ENCODE results near the gene GPC5. TPM values are rescaled to one million over a fixed set of nuclear protein-coding genes. Genes with fewer than 3 reads are reported as not detected.

Gene GPC5
- total and polyA plus RNA-seq, 11 donors, result 0.14 to 2.9 (median 0.84) TPM; not detected in 1

GRCh38 chr13:91579320-91579719, 180.9 kb downstream of the GPC5 start:
- DNase-seq (no peak), ATAC-seq (no peak)
- TF ChIP-seq CTCF (IDR thresholded peaks at IDR 0.05) (no peak), POLR2A (IDR thresholded peaks at IDR 0.05) (no peak)
- H3K27me3 ChIP-seq, result no peaks in the 10 kb centered on the region
- no peak overlapping the region for H3K4me3 ChIP-seq
- WGBS, 4 donors, result 81 to 87% (median 86%) methylated on average over 7 of the region's 7 CpGs
- no peaks in the 10 kb centered on the region for H3K36me3 ChIP-seq
- intact Hi-C loops (cut with DNase I), result no loop called here
- H3K4me1 ChIP-seq, result no peaks in the 10 kb centered on the region
- H3K27ac ChIP-seq, result no peak overlapping the region
- peaks cover 0 to 10% (median 0%) of the 10 kb centered on the region in 12 donors for H3K9me3 ChIP-seq

GRCh38 chr13:91580749-91581148, 182.3 kb downstream of the GPC5 start:
- Histone ChIP-seq H3K4me3 (no peak overlapping the region), H3K27me3 (no peaks in the 10 kb centered on the region), H3K27ac (no peak overlapping the region), H3K36me3 (no peaks in the 10 kb centered on the region), H3K9me3 (peaks cover 0 to 10% (median 0%) of the 10 kb centered on the region in 12 donors), H3K4me1 (no peaks in the 10 kb centered on the region)
- ATAC-seq, result no peak
- TF ChIP-seq CTCF (IDR thresholded peaks at IDR 0.05) (no peak), POLR2A (IDR thresholded peaks at IDR 0.05) (no peak)
- WGBS, 4 donors, result 73 to 84% (median 82%) methylated on average over 2 of the region's 2 CpGs
- no peak for DNase-seq
- intact Hi-C loops (cut with DNase I), result no loop called here

GRCh38 chr13:91586609-91587008, 188.2 kb downstream of the GPC5 start:
- H3K27me3 ChIP-seq, result no peaks in the 10 kb centered on the region
- DNase-seq (no peak), ATAC-seq (no peak)
- TF ChIP-seq POLR2A (IDR thresholded peaks at IDR 0.05), result no peak
- TF ChIP-seq CTCF (IDR thresholded peaks at IDR 0.05), result no peak
- H3K36me3 ChIP-seq, result no peaks in the 10 kb centered on the region
- intact Hi-C loops (cut with DNase I), result no loop called here
- no peak overlapping the region for H3K27ac ChIP-seq
- H3K4me1 ChIP-seq, result no peaks in the 10 kb centered on the region
- H3K4me3 ChIP-seq, result no peak overlapping the region
- H3K9me3 ChIP-seq, result peaks cover 0 to 4% (median 0%) of the 10 kb centered on the region in 12 donors
- 91 to 97% (median 94%) methylated on average over 1 of the region's 1 CpG for WGBS, 4 donors

GRCh38 chr13:91588541-91588940, 190.1 kb downstream of the GPC5 start:
- DNase-seq, result no peak
- TF ChIP-seq CTCF (IDR thresholded peaks at IDR 0.05), result no peak
- TF ChIP-seq POLR2A (IDR thresholded peaks at IDR 0.05), result no peak

More at GRCh38 chr13:91588541-91588940, 190.1 kb downstream of the GPC5 start:
- no peaks in the 10 kb centered on the region for H3K4me1 ChIP-seq
- H3K36me3 ChIP-seq, result no peaks in the 10 kb centered on the region
- intact Hi-C loops (cut with DNase I), result no loop called here
- H3K27me3 ChIP-seq, result no peaks in the 10 kb centered on the region
- no peak overlapping the region for H3K27ac ChIP-seq
- H3K9me3 ChIP-seq, result peaks cover 0 to 15% (median 0%) of the 10 kb centered on the region in 12 donors
- H3K4me3 ChIP-seq, result no peak overlapping the region
- no peak for ATAC-seq
